Esophagus (tissue), 2 donors: Measurements from ENCODE around the gene SLC16A8. TPM values are rescaled to one million over a fixed set of nuclear protein-coding genes. Genes with fewer than 3 reads are reported as not detected.
A peak's percentile ranks its signal among the peaks of the same experiment; 100 is the strongest.

ENCODE experiments used
- H3K27ac ChIP-seq, 2 donors: one replicate each; pipeline ENCODE4 v1.5.1; 2013; ENCODE audit warnings: low read depth in 2 of 2, mild to moderate bottlenecking in 2 of 2, inconsistent platforms in 1 of 2, low read length in 1 of 2, moderate library complexity in 1 of 2
- H3K27me3 ChIP-seq, 2 donors: one replicate each; pipeline ENCODE4 v1.6.1; 2013; ENCODE audit warnings: low read length in 2 of 2, control low read depth in 1 of 2, mild to moderate bottlenecking in 1 of 2; ENCODE audit not compliant: insufficient read depth in 2 of 2, control insufficient read depth in 1 of 2
- H3K36me3 ChIP-seq, 2 donors: one replicate each; pipeline ENCODE4 v1.6.1; 2013; ENCODE audit warnings: low read length in 1 of 2; ENCODE audit not compliant: control insufficient read depth in 2 of 2, insufficient read depth in 2 of 2
- H3K4me1 ChIP-seq, 2 donors: one replicate each; pipeline ENCODE4 v1.6.1; 2013; ENCODE audit warnings: low read length in 1 of 2; ENCODE audit not compliant: control insufficient read depth in 2 of 2, insufficient read depth in 2 of 2
- H3K4me3 ChIP-seq, 2 donors: one replicate each; pipeline ENCODE4 v1.5.1; 2013; ENCODE audit warnings: low read length in 2 of 2, mild to moderate bottlenecking in 2 of 2, low read depth in 1 of 2, moderate library complexity in 1 of 2
- H3K9me3 ChIP-seq, 2 donors: one replicate each; pipeline ENCODE4 v1.6.1; 2013; ENCODE audit warnings: mild to moderate bottlenecking in 2 of 2, low read depth in 1 of 2, low read length in 1 of 2, moderate library complexity in 1 of 2; ENCODE audit not compliant: control insufficient read depth in 2 of 2, insufficient read depth in 1 of 2
- WGBS, 2 donors: extraction: QIAGEN DNeasy Blood & Tissue Kit; methylation state at CpG; one replicate each; pipeline ENCODE4 v1.1.7; 2013; 5-methylcytosine and 5-hydroxymethylcytosine counted together
- polyA plus RNA-seq, 2 donors: library from polyadenylated mRNA; stranded (reverse); fragments of 200-250 nt; gene quantifications; one replicate each; pipeline ENCODE4 v1.2.3, GENCODE V29; 2013
- donor health status: healthy with polysubstance abuse.
- donor health status: Bipolar disorder and iron deficiency.

The SLC16A8 gene
- polyA plus RNA-seq, 2 donors, result 0.25 to 0.41 TPM

GRCh38 chr22:38088629-38089473 lies 4.9 kb upstream of the SLC16A8 start:
- H3K4me1 ChIP-seq, result peaks cover 3 to 10% of the 10 kb centered on the region in 2 donors
- H3K27me3 ChIP-seq, result no peaks in the 10 kb centered on the region
- H3K36me3 ChIP-seq, result peaks cover 0 to 3% of the 10 kb centered on the region in 2 donors
- WGBS, 2 donors, result 17 to 25% methylated on average over 59 to 85 of the region's 85 CpGs
- H3K9me3 ChIP-seq, result no peaks in the 10 kb centered on the region
- H3K4me3 ChIP-seq, result peak overlapping the region; percentile 40
- no peak overlapping the region for H3K27ac ChIP-seq

GRCh38 chr22:38087855-38088254 lies 3.9 kb upstream of the SLC16A8 start:
- Histone ChIP-seq H3K36me3 (peaks cover 0 to 3% of the 10 kb centered on the region in 2 donors), H3K27me3 (no peaks in the 10 kb centered on the region), H3K27ac (no peak overlapping the region), H3K4me3 (peak overlapping the region in 1 of 2 donors; percentile 40), H3K9me3 (peaks cover 0 to 2% of the 10 kb centered on the region in 2 donors), H3K4me1 (peaks cover 3 to 10% of the 10 kb centered on the region in 2 donors)
- 92 to 93% methylated on average over 12 of the region's 12 CpGs for WGBS, 2 donors

GRCh38 chr22:38086942-38087341 lies 3.0 kb upstream of the SLC16A8 start:
- peaks cover 7 to 11% of the 10 kb centered on the region in 2 donors for H3K4me1 ChIP-seq
- H3K27ac ChIP-seq, result no peak overlapping the region
- H3K9me3 ChIP-seq, result peaks cover 0 to 2% of the 10 kb centered on the region in 2 donors
- peak overlapping the region in 1 of 2 donors; percentile 40 for H3K4me3 ChIP-seq
- H3K36me3 ChIP-seq, result peaks cover 0 to 3% of the 10 kb centered on the region in 2 donors
- H3K27me3 ChIP-seq, result no peaks in the 10 kb centered on the region
- WGBS, 2 donors, result 75 to 82% methylated on average over 13 of the region's 13 CpGs

- H3K27me3 ChIP-seq, result peaks cover 0 to 4% of the 10 kb centered on the region in 2 donors
- peaks cover 0 to 3% of the 10 kb centered on the region in 2 donors for H3K36me3 ChIP-seq
- 72 to 87% methylated on average over 24 of the region's 25 CpGs for WGBS, 2 donors
Observed at GRCh38 chr22:38086001-38086845, 2.2 kb upstream of the SLC16A8 start.

GRCh38 chr22:38085501-38085900 lies 1.5 kb upstream of the SLC16A8 start:
- peaks cover 0 to 4% of the 10 kb centered on the region in 2 donors for H3K27me3 ChIP-seq

More at GRCh38 chr22:38086001-38086845, 2.2 kb upstream of the SLC16A8 start:
- Histone ChIP-seq H3K9me3 (peaks cover 0 to 2% of the 10 kb centered on the region in 2 donors), H3K4me1 (peaks cover 10 to 16% of the 10 kb centered on the region in 2 donors), H3K4me3 (no peak overlapping the region), H3K27ac (no peak overlapping the region)

GRCh38 chr22:38085056-38085455 lies 1.1 kb upstream of the SLC16A8 start:
- Histone ChIP-seq H3K36me3 (peaks cover 0 to 3% of the 10 kb centered on the region in 2 donors), H3K27me3 (peaks cover 0 to 4% of the 10 kb centered on the region in 2 donors), H3K4me1 (peaks cover 15 to 22% of the 10 kb centered on the region in 2 donors), H3K4me3 (no peak overlapping the region), H3K27ac (no peak overlapping the region), H3K9me3 (peaks cover 0 to 2% of the 10 kb centered on the region in 2 donors)
- 92 to 93% methylated on average over 12 of the region's 12 CpGs for WGBS, 2 donors

More at GRCh38 chr22:38085501-38085900, 1.5 kb upstream of the SLC16A8 start:
- no peak overlapping the region for H3K27ac ChIP-seq
- peaks cover 0 to 3% of the 10 kb centered on the region in 2 donors for H3K36me3 ChIP-seq
- peaks cover 0 to 2% of the 10 kb centered on the region in 2 donors for H3K9me3 ChIP-seq
- H3K4me1 ChIP-seq, result peaks cover 15 to 22% of the 10 kb centered on the region in 2 donors
- 68 to 76% methylated on average over 5 of the region's 5 CpGs for WGBS, 2 donors
- H3K4me3 ChIP-seq, result no peak overlapping the region

- H3K4me1 ChIP-seq, result peaks cover 12 to 17% of the 10 kb centered on the region in 2 donors
- WGBS, 2 donors, result 73 to 78% methylated on average over 24 of the region's 24 CpGs
- H3K27me3 ChIP-seq, result peaks cover 0 to 4% of the 10 kb centered on the region in 2 donors
- peaks cover 0 to 3% of the 10 kb centered on the region in 2 donors for H3K36me3 ChIP-seq
- peaks cover 0 to 2% of the 10 kb centered on the region in 2 donors for H3K9me3 ChIP-seq
- H3K4me3 ChIP-seq, result no peak overlapping the region
- H3K27ac ChIP-seq, result no peak overlapping the region
Observed at GRCh38 chr22:38082986-38083710, 836 bp downstream of the SLC16A8 start.

GRCh38 chr22:38081941-38082828 lies 1.8 kb downstream of the SLC16A8 start:
- peaks cover 0 to 2% of the 10 kb centered on the region in 2 donors for H3K9me3 ChIP-seq
- peaks cover 12 to 17% of the 10 kb centered on the region in 2 donors for H3K4me1 ChIP-seq
- peak overlapping the region; percentile 30 to 45 for H3K4me3 ChIP-seq
- 16 to 17% methylated on average over 50 to 52 of the region's 52 CpGs for WGBS, 2 donors
- H3K27me3 ChIP-seq, result peaks cover 0 to 4% of the 10 kb centered on the region in 2 donors
- H3K36me3 ChIP-seq, result peaks cover 0 to 3% of the 10 kb centered on the region in 2 donors
- no peak overlapping the region for H3K27ac ChIP-seq
